Tibial nerve (tissue), 4 donors: Measurements from ENCODE around the gene ENOX1. TPM values are rescaled to one million over a fixed set of nuclear protein-coding genes. Genes with fewer than 3 reads are reported as not detected.

ENCODE experiments used
- DNase-seq, 2 donors: peaks; one replicate each; pipeline ENCODE4 v3.0.0-alpha.2; 2019; ENCODE audit warnings: low spot score in 2 of 2
- H3K27ac ChIP-seq, 4 donors: fragments of 200-600 bp; sonication (generic) in 3 of 4; one replicate each; pipeline ENCODE4 v1.5.1; 2017 to 2019; ENCODE audit warnings: mild to moderate bottlenecking in 1 of 4
- H3K27me3 ChIP-seq, 2 donors: fragments of 200-600 bp; sonication (generic) in 1 of 2; one replicate each; pipeline versions ENCODE4 v1.5.1 to v1.6.0; 2017 to 2019
- H3K36me3 ChIP-seq, 3 donors: fragments of 200-600 bp; sonication (generic); one replicate each; pipeline ENCODE4 v1.5.1; 2018 to 2019
- H3K4me1 ChIP-seq, 4 donors: fragments of 200-600 bp; sonication (generic) in 3 of 4; one replicate each; pipeline ENCODE4 v1.5.1; 2017 to 2019
- H3K4me3 ChIP-seq, 4 donors: fragments of 200-600 bp; sonication (generic) in 3 of 4; one replicate each; pipeline ENCODE4 v1.5.1; 2017 to 2019; ENCODE audit warnings: mild to moderate bottlenecking in 1 of 4, moderate library complexity in 1 of 4
- H3K9me3 ChIP-seq, 4 donors: fragments of 200-600 bp; sonication (generic) in 3 of 4; one replicate each; pipeline ENCODE4 v1.5.1; 2017 to 2019
- EP300 ChIP-seq, 2 donors: sonication (generic); formaldehyde crosslinking; IDR thresholded peaks; one replicate each; pipeline ENCODE4 v1.6.1; 2017; ENCODE audit warnings: antibody characterized with exemption in 2 of 2, mild to moderate bottlenecking in 1 of 2
- POLR2A ChIP-seq, 2 donors: fragments of 450-650 bp; IDR thresholded peaks; one replicate each; pipeline ENCODE4 v1.6.1; 2017; ENCODE audit warnings: antibody characterized with exemption in 2 of 2, mild to moderate bottlenecking in 2 of 2, moderate library complexity in 2 of 2
- whole genome bisulfite sequencing, 2 donors: methylation state at CpG; one replicate each; pipeline ENCODE4 v1.1.5; 2018; 5-methylcytosine and 5-hydroxymethylcytosine counted together
- total RNA-seq, 4 donors: library from RNA; depleted of rRNA; stranded (reverse); fragments of >200 nt; gene quantifications; one replicate each; pipeline ENCODE4 v1.1.0, GENCODE V29; 2016
- TF ChIP-seq, protein P1 (sequence below), 5 experiments: fragments of 200-600 bp in 3 of 5; fragments of 450-650 bp in 2 of 5; sonication (generic) in 3 of 5; IDR thresholded peaks; one replicate each; pipeline ENCODE4 v1.5.1; 2016 to 2019; ENCODE audit warnings: antibody characterized with exemption in 5 of 5, mild to moderate bottlenecking in 3 of 5, moderate library complexity in 2 of 5

The ENOX1 gene
- total RNA-seq, 4 donors from 2014 or later: 2.6 to 8.2 (median 4.6) TPM

DNA sequence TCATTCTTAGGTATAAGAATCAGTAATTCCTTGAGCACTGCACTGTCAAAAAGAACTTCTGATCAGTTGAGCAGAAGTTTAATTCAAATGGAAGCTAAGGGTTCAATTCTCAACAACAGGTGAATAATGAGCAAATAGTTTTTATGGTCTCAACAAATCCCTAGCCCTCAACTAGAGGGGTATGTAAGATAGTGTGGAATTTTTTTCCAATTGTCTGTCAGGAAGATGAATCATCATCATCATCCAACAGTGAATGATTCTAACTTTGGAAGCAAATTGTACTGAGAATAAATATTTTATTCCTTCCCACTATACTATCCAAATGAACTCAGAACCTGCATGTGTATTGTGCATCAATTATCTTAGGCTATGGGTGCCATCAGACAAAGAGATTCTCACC is 372.7 kb downstream of the ENOX1 start:
- H3K9me3 ChIP-seq: no peaks in the 10 kb centered on the region
- no peak overlapping the region for H3K27ac ChIP-seq
- no peak overlapping the region for H3K4me3 ChIP-seq
- H3K36me3 ChIP-seq: no peaks in the 10 kb centered on the region
- H3K27me3 ChIP-seq: no peaks in the 10 kb centered on the region
- no peaks in the 10 kb centered on the region for H3K4me1 ChIP-seq
- no peak for DNase-seq
- TF ChIP-seq EP300 (IDR thresholded peaks at IDR 0.05) (no peak), POLR2A (IDR thresholded peaks at IDR 0.05) (no peak)
- TF ChIP-seq, protein P1, sequence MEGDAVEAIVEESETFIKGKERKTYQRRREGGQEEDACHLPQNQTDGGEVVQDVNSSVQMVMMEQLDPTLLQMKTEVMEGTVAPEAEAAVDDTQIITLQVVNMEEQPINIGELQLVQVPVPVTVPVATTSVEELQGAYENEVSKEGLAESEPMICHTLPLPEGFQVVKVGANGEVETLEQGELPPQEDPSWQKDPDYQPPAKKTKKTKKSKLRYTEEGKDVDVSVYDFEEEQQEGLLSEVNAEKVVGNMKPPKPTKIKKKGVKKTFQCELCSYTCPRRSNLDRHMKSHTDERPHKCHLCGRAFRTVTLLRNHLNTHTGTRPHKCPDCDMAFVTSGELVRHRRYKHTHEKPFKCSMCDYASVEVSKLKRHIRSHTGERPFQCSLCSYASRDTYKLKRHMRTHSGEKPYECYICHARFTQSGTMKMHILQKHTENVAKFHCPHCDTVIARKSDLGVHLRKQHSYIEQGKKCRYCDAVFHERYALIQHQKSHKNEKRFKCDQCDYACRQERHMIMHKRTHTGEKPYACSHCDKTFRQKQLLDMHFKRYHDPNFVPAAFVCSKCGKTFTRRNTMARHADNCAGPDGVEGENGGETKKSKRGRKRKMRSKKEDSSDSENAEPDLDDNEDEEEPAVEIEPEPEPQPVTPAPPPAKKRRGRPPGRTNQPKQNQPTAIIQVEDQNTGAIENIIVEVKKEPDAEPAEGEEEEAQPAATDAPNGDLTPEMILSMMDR (IDR thresholded peaks at IDR 0.05): no peak

DNA sequence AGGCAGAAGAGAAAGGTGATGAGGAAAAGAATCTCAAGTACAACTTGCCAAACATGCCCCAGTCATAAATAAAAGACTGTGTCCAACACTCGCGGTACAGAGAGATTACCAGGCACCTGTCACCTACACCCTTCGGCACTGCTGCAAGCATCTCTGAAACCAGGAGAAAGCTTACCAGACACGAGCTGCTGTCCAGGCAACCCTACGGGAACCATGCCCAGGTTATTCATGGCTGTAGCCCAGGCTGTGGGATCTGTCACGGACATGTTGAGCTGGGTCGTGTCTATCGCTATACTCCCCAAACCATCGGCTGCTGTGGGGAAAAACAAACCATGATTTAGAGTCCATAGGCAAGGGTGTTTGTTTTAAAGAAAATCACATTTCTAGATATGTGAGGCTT is 375.0 kb downstream of the ENOX1 start:
- H3K27ac ChIP-seq: no peak overlapping the region
- no peaks in the 10 kb centered on the region for H3K36me3 ChIP-seq

DNA sequence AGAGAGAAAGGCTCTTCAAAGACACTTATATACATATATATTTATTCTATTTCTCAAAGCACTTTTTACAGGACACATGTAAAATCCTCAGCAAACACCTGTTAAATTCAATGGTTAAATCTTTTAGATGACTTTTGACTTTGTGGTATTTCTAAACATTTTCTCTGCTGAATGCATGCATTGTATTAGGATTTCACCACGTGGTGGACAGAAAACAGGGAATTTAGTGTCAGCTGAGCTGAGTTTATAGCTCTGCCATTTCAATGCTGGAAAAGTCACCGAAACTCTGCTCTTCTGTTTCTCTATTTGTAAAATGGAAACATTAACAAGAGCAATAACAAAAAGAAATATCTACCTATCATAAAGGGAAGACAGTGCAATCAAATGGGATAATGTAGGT is 375.6 kb downstream of the ENOX1 start:
- H3K9me3 ChIP-seq: no peaks in the 10 kb centered on the region
- no peaks in the 10 kb centered on the region for H3K4me1 ChIP-seq
- no peak overlapping the region for H3K4me3 ChIP-seq
- no peaks in the 10 kb centered on the region for H3K27me3 ChIP-seq
- H3K27ac ChIP-seq: no peak overlapping the region
- TF ChIP-seq EP300 (IDR thresholded peaks at IDR 0.05): no peak
- TF ChIP-seq POLR2A (IDR thresholded peaks at IDR 0.05): no peak
- TF ChIP-seq, protein P1 (IDR thresholded peaks at IDR 0.05): no peak
- 38 to 40% methylated on average over 2 of the region's 2 CpGs for WGBS, 2 donors
- no peaks in the 10 kb centered on the region for H3K36me3 ChIP-seq
- DNase-seq: no peak

More for the DNA sequence above, 375.0 kb downstream of the ENOX1 start:
- TF ChIP-seq, protein P1 (IDR thresholded peaks at IDR 0.05): no peak
- TF ChIP-seq POLR2A (IDR thresholded peaks at IDR 0.05) (no peak), EP300 (IDR thresholded peaks at IDR 0.05) (no peak)
- Histone ChIP-seq H3K4me1 (no peaks in the 10 kb centered on the region), H3K4me3 (no peak overlapping the region), H3K27me3 (no peaks in the 10 kb centered on the region), H3K9me3 (no peaks in the 10 kb centered on the region)
- DNase-seq: no peak
- 55 to 68% methylated on average over 9 of the region's 9 CpGs for WGBS, 2 donors

DNA sequence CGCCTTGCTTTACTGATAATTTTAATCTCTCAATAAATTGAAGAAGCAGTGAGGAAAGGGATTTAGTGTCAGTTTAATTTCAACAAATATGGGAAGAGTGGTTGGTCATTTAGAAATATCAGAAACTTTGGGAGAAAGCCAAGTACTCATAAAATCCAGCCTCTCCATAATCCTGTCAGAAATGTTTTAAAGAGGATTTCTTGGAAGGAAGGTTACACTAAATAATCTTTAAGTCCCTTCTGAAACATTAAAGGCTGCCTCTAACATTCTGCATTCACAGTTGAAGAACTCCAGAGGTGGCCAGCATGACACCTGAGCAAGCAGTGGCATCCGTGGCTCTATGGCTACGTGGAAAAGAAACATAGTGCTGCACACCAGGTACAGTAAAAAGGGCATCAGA is 378.5 kb downstream of the ENOX1 start:
- no peak overlapping the region for H3K4me3 ChIP-seq
- TF ChIP-seq, protein P1 (IDR thresholded peaks at IDR 0.05): no peak
- no peaks in the 10 kb centered on the region for H3K4me1 ChIP-seq
- DNase-seq: no peak
- no peaks in the 10 kb centered on the region for H3K9me3 ChIP-seq
- H3K36me3 ChIP-seq: no peaks in the 10 kb centered on the region
- no peak overlapping the region for H3K27ac ChIP-seq
- no peaks in the 10 kb centered on the region for H3K27me3 ChIP-seq
- 91 to 95% methylated on average over 3 of the region's 3 CpGs for WGBS, 2 donors

DNA sequence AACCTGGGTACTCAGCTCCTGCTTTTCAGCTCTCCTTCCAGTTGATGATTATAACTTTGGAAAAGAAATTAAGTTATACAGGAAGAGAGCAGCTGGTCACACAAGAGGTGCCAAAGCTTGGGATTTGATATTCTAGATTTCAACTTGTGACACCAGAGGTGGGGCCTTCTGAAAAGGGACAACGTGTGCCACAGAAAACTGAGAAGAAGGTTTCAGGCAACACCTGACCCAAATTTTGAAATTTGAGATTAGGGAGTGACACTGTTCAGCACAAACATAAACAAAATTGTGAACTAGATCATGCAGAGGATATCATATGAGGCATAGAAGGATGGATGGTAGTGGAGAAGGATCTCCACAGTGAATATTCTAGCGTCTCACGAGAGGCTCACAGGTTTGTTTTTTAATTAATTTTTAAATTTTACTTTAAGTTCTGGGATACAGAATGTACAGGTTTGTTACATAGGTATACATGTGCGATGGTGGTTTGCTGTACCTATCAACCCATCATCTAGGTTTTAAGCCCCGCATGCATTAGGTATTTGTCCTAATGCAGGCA is 379.7 kb downstream of the ENOX1 start:
- Histone ChIP-seq H3K4me3 (no peak overlapping the region), H3K27me3 (no peaks in the 10 kb centered on the region), H3K36me3 (no peaks in the 10 kb centered on the region), H3K4me1 (no peaks in the 10 kb centered on the region), H3K9me3 (no peaks in the 10 kb centered on the region), H3K27ac (no peak overlapping the region)
- TF ChIP-seq EP300 (IDR thresholded peaks at IDR 0.05): no peak
- TF ChIP-seq, protein P1 (IDR thresholded peaks at IDR 0.05): no peak
- WGBS, 2 donors: 95 to 96% methylated on average over 5 of the region's 5 CpGs
- no peak for DNase-seq
